ENCODE measurements around the gene KRT74. TPM values are rescaled to one million over a fixed set of nuclear protein-coding genes. Genes with fewer than 3 reads are reported as not detected.

Gene KRT74
- total RNA-seq = not detected

- 72 to 94% methylated on average over 3 of the region's 3 CpGs for WGBS, 2 donors
- H3K9me3 ChIP-seq = no peaks in the 10 kb centered on the region
- no peaks in the 10 kb centered on the region for H3K36me3 ChIP-seq
- no peak for DNase-seq (ENCODE audit: low spot score in 2 of 2)
- no peak within 1 kb of the TSS for H3K4me3 ChIP-seq
- no peak for TF ChIP-seq EP300 (IDR thresholded peaks at IDR 0.05)
- TF ChIP-seq POLR2A (IDR thresholded peaks at IDR 0.05) = no peak
- no peaks in the 10 kb centered on the region for H3K4me1 ChIP-seq
- peaks cover 0 to 4% of the 10 kb centered on the region in 2 donors for H3K27me3 ChIP-seq
- no peak within 1 kb of the TSS for H3K27ac ChIP-seq
These were observed at the start of gene KRT74 for GRCh38 chr12:52573743-52574142. Gene KRT74 (minus strand): TSS chr12:52573843. CDS start chr12:52573777, 66 bp downstream.

- Histone ChIP-seq H3K27ac (no peak overlapping the region), H3K4me1 (no peaks in the 10 kb centered on the region), H3K4me3 (no peak overlapping the region), H3K9me3 (no peaks in the 10 kb centered on the region), H3K27me3 (no peaks in the 10 kb centered on the region), H3K36me3 (no peaks in the 10 kb centered on the region)
- TF ChIP-seq POLR2A (IDR thresholded peaks at IDR 0.05) (no peak), CTCF (IDR thresholded peaks at IDR 0.05) (no peak), EP300 (IDR thresholded peaks at IDR 0.05) (no peak)
- DNase-seq (ENCODE audit: low spot score in 2 of 2) = no peak
- 63 to 73% methylated on average over 5 of the region's 5 CpGs for WGBS, 2 donors
These were observed 48.7 kb upstream of the KRT74 start for GRCh38 chr12:52622349-52622748.

GRCh38 chr12:52618866-52619265 lies 45.2 kb upstream of the KRT74 start:
- TF ChIP-seq CTCF (IDR thresholded peaks at IDR 0.05) (no peak), EP300 (IDR thresholded peaks at IDR 0.05) (no peak), POLR2A (IDR thresholded peaks at IDR 0.05) (no peak)
- no peak for DNase-seq (ENCODE audit: low spot score in 2 of 2)
- Histone ChIP-seq H3K9me3 (no peaks in the 10 kb centered on the region), H3K4me3 (no peak overlapping the region), H3K36me3 (no peaks in the 10 kb centered on the region), H3K27ac (no peak overlapping the region), H3K27me3 (no peaks in the 10 kb centered on the region), H3K4me1 (no peaks in the 10 kb centered on the region)
- WGBS, 2 donors = 48 to 54% methylated on average over 2 of the region's 2 CpGs

- Histone ChIP-seq H3K4me3 (no peak within 1 kb of the TSS), H3K9me3 (no peaks in the 10 kb centered on the region), H3K36me3 (no peaks in the 10 kb centered on the region), H3K27me3 (no peaks in the 10 kb centered on the region), H3K27ac (no peak within 1 kb of the TSS), H3K4me1 (no peaks in the 10 kb centered on the region)
- no peak for DNase-seq (ENCODE audit: low spot score in 2 of 2)
- no peak for TF ChIP-seq CTCF (IDR thresholded peaks at IDR 0.05)
- no peak for TF ChIP-seq POLR2A (IDR thresholded peaks at IDR 0.05)
- no peak for TF ChIP-seq EP300 (IDR thresholded peaks at IDR 0.05)
- WGBS, 2 donors = 65 to 93% methylated on average over 6 to 9 of the region's 14 CpGs
These were observed 44.6 kb upstream of the KRT74 start, which contains the start of gene KRT73 for GRCh38 chr12:52618216-52618615. Gene KRT73 (minus strand): TSS chr12:52618559. CDS start chr12:52618524, 35 bp downstream.

GRCh38 chr12:52617403-52617785 lies 43.8 kb upstream of the KRT74 start:
- Histone ChIP-seq H3K4me3 (no peak overlapping the region), H3K27me3 (no peaks in the 10 kb centered on the region), H3K9me3 (no peaks in the 10 kb centered on the region), H3K36me3 (no peaks in the 10 kb centered on the region), H3K4me1 (no peaks in the 10 kb centered on the region), H3K27ac (no peak overlapping the region)
- no peak for DNase-seq (ENCODE audit: low spot score in 2 of 2)
- WGBS, 2 donors = 84 to 87% methylated on average over 7 of the region's 7 CpGs
- TF ChIP-seq EP300 (IDR thresholded peaks at IDR 0.05) (no peak), CTCF (IDR thresholded peaks at IDR 0.05) (no peak), POLR2A (IDR thresholded peaks at IDR 0.05) (no peak)
